Activated CD4-positive, CD25-positive, alpha-beta regulatory T cell treated with anti-CD3 and anti-CD28 coated beads, Interleukin-2, amount 50 U/mL, for 16 hours (primary cell): ENCODE results near the gene NEK6.

Experiments used
- DNase-seq: peaks from one replicate; pipeline ENCODE4 v3.0.0-alpha.2; 2020; ENCODE audit warnings: low read depth, low spot score

The NEK6 gene

GRCh38 chr9:124257844-124258606, at the start of gene NEK6:
TSS of gene NEK6 (plus strand) at chr9:124257949. CDS start at chr9:124301965, 44,016 bp downstream.
- no peak for DNase-seq

- no peak for DNase-seq
These were observed 49.2 kb upstream of the NEK6 start for GRCh38 chr9:124208571-124208970.

DNA sequence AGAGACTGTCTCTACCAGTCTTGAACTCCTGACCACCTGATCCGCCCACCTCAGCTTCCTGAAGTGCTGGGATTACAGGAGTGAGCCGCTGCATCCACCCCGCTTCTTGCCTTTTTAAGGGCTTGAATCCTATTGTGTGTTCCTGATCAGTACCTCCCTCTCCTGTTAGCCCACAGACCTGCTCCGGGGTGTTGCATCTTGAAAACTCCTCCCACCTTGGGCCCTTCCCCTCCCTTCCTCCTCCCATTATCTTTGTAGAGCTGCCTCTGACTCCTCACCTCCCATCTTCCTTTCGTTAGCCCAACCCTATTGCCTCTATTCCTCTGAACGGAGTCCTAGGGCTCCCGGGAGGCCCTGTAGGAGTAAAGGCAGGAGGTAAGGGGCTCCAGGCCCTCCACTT, 48.5 kb upstream of the NEK6 start:
- no peak for DNase-seq

DNA sequence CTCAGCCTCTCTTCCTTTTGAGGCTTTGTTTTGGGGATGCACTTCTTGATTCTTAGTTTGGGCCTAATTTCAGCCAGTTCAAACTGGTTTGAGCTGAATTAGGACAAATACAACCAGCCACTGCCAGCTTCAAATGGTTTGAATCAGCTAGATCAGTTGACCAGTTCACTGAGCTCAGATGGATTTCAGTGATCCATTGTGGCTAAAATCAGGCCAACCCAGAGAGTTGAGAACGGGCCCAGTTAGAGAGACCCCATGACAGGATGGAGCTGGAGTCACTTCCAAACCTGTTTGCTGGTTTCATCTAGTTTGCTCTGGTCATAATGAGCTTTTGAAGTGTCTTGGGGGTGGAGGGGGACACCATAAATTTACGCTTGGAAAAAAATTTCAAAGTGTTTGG, 48.0 kb upstream of the NEK6 start:
- no peak for DNase-seq

- no peak for DNase-seq
These were observed 47.1 kb upstream of the NEK6 start for GRCh38 chr9:124210697-124211096.

DNA sequence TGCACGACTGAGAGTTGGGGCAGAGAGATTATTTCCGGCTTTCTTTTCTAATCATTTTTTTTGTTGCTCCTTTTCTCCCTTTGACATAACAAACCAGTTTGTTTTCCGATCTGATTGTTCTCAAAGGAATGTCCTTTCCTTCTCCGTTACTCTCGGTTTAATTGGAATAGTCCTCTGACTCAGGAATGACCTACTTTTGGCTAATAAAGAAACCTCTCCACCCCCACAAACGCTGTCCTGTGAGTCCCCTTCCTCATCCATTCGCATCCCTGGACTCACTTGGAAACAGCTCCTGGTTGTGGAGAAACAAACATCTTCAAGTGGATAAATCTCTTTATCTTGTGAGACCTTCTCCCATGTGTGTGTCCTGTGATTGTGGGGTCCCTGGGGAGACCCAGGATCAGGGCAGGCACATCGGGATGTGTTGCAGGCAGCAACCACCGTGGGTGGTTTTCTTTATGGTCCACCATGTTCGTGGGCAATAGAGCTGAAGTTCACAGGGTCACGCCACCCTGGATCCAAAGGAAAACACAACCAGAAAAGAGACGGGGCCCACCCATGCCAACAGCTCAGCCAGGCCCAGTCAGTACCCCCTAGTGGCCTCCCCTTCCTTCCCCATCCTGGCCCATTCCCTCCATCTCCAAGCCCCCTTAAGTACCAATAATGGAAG, 45.2 kb upstream of the NEK6 start:
- DNase-seq = no peak

- no peak for DNase-seq
These were observed 44.4 kb upstream of the NEK6 start for GRCh38 chr9:124213396-124213795.

GRCh38 chr9:124214116-124214515, 43.6 kb upstream of the NEK6 start:
- DNase-seq = no peak

DNA sequence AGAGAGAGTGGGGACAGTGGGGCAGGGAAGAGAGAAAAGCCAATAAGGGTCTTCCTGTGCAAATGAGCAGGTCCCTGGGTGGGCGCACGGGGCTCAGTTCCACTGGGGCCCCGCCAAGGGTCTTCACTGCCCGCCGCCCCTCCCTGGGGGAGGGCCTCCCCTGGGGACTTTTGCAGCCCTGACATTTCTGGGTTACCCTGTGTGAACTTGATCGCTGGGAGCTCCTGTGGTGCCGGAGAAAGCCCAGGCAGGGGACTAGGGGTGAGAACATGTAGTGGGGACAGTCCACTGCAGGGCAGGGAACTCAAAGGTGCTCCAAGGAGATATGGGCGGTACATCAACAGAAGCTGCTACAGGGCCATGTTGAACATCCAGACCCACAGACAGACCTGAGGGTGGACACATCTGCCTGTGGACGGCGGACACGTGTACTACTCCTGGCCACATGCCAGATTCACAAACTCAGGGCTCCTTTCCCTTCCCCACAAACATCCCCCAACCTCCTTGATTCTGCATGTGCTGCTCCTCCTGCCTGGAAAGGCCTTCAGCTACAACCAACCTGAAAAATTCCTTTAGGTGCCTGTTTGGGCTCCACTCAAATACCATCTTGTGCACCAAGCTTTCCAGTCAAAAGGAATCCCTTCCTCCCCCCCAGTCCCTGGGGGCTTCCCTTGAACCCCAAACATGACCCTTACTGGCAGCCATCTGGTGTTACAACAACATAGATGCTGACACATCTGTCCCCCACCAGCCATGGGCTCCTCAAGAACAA, 43.0 kb upstream of the NEK6 start:
- no peak for DNase-seq

DNA sequence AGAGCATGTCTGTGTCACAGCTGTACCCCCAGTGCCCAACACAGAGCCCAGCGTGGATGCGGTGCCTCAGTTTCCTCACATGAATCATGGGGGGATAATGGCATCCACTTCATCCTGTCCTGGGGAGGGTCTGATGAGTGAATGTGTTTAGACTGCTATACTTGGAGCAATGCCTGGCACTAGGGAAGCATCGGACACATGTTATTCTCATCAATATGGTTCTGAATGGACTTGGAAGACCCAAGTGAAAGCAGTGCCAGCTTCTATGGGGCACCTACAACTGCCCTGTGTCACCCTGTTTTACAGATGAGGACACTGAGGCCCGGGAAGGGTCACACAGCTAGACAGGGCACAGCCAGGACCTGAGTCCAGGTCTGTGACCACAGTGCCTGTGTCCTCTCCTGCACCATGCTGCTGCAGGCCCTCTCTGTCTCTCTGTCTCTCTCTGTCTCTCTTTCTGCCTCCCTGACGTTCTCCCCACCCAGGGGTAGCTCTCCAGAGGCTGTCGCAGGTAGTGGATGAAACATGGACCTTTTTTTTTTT, 42.3 kb upstream of the NEK6 start:
- DNase-seq = no peak

DNA sequence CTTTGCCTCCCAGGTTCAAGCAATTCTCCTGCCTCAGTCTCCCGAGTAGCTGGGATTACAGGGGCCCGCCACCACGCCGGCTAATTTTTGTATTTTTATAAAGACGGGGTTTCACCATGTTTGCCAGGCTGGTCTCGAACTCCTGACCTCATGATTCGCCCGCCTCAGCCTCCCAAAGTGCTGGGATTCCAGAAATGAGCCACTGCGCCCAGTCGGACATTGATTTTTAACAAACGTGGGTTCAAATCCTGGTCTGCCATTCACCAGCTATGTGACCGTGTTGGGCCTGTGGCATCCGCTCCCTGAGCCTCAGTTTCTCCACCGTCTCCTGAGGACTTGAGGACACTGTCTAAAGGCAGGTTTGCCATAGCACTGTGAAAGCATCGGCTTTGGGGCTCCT, 41.8 kb upstream of the NEK6 start:
- no peak for DNase-seq

DNA sequence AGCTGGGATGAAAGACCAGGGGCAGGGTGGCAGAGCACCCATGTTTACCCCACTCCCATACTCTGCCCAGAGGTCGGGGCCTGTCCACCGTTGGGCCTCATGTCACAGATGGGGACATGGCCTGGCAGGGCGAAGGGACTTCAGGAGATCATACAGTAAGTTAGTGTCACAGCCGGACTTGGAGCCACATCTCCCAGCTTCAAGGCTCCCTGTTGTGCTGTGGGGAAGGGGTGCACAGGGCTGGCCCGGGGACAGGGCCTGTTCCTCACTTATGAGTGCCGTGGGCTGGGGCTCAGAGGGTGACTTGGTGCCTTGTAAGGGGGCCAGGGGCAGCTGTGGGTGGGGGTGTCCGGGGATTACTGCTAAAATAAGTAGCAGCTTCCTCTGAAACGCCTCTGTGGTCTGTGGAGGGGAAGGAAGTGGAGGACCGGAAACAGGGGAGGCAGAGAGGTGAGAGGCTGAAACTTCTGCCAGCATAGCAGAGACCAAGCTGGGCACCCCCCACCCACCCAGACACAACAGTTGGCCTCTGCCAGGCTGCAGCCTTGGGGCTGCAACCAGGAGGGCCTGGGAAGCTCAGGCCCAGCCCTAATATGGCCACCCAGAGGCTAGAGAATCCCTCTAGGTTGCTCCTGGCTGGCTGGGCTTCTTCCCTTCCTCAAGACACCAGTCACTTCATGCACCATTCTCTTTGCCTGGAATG, 41.1 kb upstream of the NEK6 start:
- DNase-seq = peak; percentile 18

DNA sequence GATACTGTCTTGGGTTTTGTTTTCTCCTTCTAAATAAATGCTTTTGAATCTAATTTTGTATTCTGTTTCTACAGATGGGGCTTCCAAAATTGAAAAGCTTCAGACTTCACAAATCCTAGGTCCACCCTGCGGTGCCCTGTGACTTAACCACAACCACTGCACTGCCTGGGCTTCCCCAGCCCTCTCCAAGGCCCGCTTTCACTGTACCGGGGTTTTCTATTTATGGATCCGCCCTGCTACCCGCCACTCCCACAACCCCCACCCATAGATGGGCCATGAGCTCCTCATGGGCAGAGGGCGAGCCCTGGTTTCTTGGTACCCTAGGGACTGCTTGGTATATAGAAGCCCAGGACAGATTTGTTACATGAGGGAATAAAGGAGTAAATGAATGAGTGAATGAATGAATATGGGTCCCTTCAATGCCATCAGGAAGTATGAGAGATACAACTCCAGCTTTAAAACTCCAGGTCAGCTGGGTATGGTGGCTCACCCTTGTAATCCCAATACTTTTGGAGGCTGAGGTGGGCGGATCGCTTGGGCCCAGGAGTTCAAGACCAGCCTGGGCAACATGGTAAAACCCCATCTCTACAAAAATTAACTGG, 39.8 kb upstream of the NEK6 start:
- DNase-seq = no peak

DNA sequence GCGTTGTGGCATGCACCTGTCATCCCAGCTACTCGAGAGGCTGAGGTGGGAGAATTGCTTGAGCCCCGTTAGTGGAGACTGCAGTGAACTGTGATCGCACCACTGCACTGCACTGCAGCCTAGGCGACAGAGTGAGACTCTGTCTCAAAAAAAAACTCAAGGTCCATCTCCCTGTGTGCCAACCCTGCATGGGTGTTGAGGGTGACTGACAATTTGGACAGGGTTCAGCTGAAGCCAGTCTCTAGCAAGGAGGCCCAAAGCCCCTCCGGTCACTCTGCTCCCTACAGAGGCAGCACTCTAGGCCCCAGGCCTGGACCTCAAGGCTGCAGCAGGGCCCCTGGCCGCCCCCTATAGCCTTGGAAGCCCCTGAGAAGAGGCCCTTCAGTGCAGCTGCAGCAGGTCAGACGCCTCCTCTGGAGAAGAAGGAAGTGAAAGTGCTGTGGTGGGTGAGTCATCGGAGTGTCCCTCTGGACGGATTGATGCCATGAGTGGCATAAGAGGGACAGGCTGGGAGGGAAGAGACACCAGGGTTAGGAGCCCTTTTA, 39.2 kb upstream of the NEK6 start:
- DNase-seq = no peak

DNA sequence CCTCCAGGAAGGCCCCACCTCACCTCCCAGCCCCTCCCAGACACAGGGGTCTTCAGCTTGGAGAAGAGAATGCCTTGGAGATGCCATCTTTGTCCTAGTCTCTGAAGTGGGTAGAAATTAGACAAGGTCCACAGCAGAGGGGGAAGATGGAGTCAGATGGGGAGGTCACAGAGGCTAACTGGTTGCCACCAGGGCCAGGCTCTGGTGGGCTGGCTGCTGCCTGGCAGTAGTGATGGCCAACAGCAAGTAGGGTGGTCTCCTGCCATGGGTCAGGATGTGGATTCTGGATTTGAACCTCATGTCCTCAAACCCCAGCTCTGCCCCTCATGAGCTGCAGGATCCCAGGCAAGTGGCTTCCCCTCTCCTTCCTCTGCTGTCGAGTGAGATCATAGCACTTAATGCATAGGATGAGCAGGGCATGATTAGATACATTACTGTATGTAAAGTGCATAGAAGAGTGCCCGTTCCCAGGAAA, 38.7 kb upstream of the NEK6 start:
- DNase-seq = no peak

GRCh38 chr9:124220946-124221451, 36.8 kb upstream of the NEK6 start:
- DNase-seq = no peak

GRCh38 chr9:124221676-124222075, 36.1 kb upstream of the NEK6 start:
- no peak for DNase-seq

DNA sequence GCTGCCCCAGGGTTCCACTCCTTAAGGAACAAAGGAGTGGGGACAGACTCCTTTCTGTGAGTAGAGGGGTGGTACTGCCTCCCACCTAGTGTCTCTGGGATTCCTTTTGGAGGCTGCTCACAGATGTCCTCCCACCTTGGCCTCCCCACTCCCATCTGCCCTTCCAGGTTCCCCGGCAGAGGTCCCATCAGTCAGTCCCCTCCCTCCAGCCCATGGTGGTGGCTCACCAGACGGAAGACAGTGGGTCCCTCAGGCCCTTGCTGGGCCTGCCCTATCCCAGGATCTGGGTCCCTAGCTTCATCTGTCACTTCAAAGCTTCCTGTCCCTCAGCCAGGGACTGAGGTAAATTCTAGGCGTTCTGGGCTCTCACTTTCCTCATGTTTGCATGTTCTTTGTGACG, 35.6 kb upstream of the NEK6 start:
- DNase-seq = no peak

GRCh38 chr9:124222918-124223720, 34.6 kb upstream of the NEK6 start:
- DNase-seq = no peak

GRCh38 chr9:124225945-124226344, 31.8 kb upstream of the NEK6 start:
- no peak for DNase-seq
